ENCODE data around the gene PRKAR2A.

DNA sequence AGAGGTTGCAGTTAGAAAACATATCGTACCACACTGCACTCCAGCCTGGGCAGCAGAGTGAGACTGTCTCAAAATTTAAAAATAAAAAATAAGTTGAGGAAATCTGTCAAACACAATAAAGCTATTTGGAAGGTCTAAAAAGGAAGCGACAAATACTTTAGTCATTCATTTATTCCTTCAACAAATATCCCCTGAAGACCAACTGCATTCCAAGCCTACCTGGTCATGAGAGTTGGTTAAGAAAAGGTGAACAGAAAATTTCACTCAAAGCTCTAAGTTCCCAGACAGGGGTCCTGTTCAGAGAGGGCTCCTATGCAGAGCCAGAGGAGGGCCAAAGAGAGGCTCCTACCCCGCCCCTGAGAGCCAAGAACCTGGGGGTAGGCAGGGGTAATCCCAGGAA, 15.4 kb upstream of the PRKAR2A start:
- TF ChIP-seq ZSCAN16 (tag by site-specific recombination; IDR thresholded peaks at IDR 0.05) (no peak), YY1 (tag by site-specific recombination; IDR thresholded peaks at IDR 0.05) (no peak), ZNF830 (tag by site-specific recombination; IDR thresholded peaks at IDR 0.05; ENCODE audit: low read depth) (no peak), ZBTB8A (tag by site-specific recombination; IDR thresholded peaks at IDR 0.05) (no peak), ZNF37A (tag by site-specific recombination; IDR thresholded peaks at IDR 0.05) (no peak)
- TF ChIP-seq, protein P1, sequence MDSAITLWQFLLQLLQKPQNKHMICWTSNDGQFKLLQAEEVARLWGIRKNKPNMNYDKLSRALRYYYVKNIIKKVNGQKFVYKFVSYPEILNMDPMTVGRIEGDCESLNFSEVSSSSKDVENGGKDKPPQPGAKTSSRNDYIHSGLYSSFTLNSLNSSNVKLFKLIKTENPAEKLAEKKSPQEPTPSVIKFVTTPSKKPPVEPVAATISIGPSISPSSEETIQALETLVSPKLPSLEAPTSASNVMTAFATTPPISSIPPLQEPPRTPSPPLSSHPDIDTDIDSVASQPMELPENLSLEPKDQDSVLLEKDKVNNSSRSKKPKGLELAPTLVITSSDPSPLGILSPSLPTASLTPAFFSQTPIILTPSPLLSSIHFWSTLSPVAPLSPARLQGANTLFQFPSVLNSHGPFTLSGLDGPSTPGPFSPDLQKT (IDR thresholded peaks at IDR 0.05; ENCODE audit: borderline replicate concordance, low read depth, low read length): no peak
- TF ChIP-seq, protein P2, sequence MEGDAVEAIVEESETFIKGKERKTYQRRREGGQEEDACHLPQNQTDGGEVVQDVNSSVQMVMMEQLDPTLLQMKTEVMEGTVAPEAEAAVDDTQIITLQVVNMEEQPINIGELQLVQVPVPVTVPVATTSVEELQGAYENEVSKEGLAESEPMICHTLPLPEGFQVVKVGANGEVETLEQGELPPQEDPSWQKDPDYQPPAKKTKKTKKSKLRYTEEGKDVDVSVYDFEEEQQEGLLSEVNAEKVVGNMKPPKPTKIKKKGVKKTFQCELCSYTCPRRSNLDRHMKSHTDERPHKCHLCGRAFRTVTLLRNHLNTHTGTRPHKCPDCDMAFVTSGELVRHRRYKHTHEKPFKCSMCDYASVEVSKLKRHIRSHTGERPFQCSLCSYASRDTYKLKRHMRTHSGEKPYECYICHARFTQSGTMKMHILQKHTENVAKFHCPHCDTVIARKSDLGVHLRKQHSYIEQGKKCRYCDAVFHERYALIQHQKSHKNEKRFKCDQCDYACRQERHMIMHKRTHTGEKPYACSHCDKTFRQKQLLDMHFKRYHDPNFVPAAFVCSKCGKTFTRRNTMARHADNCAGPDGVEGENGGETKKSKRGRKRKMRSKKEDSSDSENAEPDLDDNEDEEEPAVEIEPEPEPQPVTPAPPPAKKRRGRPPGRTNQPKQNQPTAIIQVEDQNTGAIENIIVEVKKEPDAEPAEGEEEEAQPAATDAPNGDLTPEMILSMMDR (tag by site-specific recombination; IDR thresholded peaks at IDR 0.05): no peak

Measured in HEK293 (cell line).